GM19193 (cell line): ENCODE measurements around the gene RARRES2.

Experiments used
- POLR2A ChIP-seq: IDR thresholded peaks from 4 replicates; pipeline ENCODE4 v1.6.1; 2011; ENCODE audit not compliant: insufficient read depth, insufficient read length; ENCODE audit errors: extremely low read depth

RARRES2 gene

DNA sequence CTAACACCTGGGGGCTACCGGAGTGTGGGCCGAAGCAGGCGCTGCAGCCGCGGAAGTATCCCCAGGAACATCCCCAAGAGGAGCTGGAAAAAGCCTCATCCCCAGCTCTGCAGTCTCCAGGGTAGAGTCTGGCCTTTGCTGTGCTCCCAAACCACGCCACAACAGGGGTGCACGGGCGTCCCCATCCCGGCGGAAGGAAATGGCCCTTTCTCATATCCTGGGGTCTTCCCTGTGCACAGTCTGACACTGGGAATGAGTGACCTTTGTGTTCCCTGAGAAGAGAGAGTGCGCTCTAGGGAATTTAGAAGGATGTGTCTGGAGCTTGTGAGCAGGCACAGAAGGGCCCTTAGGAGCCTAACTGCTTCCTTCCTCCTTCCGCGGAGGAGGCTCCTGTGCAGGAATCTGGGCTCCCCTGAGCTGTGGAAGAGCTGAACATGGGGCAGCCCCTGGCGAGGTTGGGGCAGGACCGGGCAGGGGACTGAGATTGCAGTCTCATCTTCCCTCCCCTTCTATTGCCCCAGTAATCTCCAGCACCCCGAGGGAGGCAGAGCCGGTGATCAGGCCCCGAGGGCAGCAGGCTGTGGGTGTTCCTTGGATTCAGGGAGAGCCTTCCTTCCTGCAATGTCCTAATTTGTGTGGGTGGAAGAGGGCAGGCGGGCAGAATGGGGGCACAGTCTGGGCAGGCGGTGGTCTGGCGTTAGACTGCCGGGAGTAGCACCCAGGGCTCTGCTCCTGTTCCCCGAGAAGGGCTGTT lies 28.5 kb upstream of the RARRES2 start:
- TF ChIP-seq POLR2A, result no peak

DNA sequence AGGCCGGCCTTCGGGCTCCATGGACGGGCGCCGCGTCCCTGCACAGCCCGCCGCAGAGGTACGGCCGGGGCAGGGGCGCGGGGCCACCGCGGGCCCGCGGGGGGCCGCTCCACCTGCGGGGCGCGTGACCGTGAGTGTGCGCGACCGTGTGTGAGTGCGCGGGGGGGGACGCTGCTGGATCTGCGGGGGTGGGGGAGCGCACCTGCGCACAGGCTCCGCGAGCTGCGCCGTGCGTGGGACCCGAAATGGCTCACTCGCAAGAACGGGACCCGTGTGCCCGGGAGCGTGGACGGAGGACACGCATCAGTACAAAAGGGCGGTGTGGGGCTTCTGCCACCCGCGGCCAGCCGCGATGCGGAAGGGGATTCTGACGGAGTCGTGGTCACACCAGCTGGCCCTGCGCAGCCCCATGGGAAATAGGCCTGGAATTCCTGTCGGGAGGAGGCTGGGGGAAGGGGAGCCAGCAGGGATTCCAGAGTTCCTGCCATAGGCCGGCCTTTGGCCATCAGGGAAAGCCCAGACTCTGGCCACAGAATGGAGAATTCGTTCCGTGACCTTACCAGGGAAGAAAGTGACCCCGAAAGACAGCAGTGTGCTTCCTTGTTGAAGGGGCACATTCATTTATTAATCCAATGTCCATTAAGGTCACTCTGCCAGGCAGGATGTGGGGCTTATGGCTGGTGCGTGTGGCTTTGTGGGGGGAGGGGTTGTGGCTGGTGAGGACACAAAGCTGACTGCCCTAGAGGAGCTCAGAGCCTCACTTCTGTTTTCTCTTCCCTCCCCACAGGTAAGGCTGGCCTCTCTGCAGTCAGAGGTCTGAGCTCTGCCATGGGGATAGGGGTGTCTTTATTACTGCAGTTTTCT lies 27.7 kb upstream of the RARRES2 start:
- peak; percentile 60 for TF ChIP-seq POLR2A

DNA sequence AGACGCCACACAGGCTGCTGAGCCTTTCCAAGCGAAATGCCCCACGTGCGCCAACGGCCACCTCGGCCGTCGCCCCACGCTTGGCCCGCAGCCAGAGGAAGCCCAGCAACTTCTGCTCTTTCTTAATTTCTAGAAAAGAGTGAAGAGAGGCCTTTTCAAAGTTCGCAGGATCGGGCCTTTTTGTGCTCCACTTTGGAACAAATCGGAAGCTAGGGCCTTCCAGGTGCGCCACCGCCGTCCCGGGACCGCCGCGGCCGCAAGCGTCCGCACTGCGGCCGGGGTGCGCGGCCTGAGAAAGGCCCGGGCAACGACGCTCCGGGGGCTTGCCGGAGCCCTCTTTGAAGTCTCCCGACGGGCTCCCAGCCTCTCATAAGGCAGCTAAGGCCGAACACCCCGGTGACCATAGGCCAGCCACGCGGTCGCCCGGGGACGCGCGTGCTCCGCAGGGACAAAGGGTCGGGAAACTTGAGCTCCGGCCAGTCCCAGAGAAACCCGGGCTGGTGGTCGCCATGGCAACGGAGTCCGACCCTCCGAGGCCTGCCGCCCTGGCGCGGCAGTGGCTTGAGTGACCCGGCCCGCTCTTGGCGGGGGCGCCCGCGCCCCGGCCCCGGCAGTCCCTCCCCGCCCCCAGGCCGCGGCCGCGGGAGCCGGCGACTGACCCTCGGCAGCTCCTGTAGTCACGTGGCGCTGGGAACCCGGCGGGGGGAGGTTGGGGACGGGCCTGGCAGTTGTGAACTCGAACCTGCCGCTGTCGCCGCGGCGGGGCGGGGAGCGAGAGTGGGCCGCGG lies 26.9 kb upstream of the RARRES2 start, which contains the start of gene REPIN1:
TSS of gene REPIN1 (plus strand) at position 727 of the 788 bp plus-strand sequence. CDS start 890 bp downstream, outside the sequence.
- peak; percentile 75 for TF ChIP-seq POLR2A

DNA sequence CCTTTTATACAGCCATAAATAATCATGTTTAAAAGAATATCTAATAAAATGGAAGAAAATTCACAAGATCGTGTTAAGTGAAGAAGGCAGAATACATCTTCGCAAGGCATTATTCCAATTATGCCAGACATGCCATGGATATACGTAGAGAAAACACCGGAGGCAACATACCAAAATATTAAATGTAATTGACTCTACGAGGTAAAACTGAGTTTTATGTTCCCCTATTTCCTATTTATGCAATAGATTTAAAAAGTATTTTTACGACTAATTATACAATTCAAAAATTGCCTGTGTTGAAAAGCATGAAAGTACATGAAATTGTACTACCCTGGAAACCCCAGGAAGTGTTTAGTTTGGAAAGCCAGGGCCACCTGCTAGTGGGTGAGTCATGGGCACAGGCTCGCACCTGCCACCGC lies 26.3 kb upstream of the RARRES2 start:
- TF ChIP-seq POLR2A, result no peak

DNA sequence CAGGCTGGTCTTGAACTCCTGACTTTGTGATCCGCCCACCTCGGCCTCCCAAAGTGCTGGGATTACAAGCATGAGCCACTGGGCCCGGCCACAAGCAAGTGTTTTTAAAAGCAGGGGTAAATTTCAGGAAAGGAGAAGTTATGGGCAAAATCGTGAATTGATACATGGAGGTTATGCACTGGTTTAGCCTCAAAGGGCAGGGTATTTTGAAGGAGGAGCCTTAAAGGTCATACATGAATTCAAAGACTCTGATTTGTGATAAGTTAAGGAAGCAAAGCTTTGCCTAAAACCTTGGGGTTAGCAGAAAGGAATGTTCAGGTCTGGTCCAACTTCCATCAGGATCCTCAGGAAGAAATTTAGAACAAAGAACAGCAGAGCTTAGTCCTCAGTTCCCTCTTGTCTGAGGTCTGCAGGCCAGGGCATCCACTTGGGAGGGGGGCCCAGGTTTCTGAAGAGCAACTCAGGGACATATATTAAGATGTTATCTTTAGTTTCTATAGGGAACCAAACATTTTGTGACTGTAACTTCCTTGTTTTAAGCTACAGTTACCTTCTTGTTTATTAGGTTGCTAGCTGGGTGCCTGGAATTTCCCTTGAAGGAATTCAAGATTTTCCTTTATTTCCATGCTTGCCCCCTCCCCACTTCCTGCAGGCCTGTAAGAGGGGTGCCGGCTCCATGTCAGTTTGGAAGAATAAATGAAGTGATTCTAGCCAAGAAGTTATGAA lies 24.4 kb upstream of the RARRES2 start:
- TF ChIP-seq POLR2A, result no peak

DNA sequence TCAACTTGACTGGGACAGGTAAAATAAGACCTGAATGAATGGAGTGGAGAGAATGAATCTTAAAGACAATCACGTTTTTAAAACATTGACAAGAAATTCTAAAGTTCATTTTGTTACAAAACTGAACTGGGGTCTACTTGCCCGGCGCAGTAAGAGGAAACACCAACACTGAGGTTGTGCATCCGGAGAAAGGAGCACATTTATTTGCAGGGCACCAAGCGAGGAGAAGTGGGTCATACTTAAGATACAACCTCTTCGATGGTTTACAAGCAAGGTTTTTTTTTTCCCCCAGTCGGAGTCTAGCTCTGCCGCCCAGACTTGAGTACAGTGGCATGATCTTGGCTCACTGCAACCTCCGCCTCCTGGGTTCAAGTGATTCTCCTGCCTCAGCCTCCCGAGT lies 23.8 kb upstream of the RARRES2 start:
- TF ChIP-seq POLR2A, result no peak

DNA sequence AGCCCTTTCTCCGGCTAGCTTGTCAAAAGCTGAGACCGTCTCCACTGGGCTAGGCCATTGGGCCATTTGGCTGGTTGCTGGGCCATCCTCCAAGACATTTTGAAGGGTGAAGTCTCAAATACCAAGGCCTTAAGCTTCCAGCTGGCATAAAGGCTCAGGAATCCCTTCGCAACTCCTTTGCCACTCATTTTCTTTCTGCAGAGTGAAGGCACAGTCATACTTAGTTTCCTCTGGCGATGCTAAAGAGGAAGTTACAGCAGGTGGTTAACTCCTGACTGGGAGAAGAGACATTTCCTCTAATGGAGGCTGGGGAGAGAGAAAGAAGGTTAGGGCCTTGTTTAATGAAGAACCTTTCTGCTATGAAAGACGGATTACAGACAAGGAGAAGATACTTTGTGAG lies 22.4 kb upstream of the RARRES2 start:
- TF ChIP-seq POLR2A, result no peak

DNA sequence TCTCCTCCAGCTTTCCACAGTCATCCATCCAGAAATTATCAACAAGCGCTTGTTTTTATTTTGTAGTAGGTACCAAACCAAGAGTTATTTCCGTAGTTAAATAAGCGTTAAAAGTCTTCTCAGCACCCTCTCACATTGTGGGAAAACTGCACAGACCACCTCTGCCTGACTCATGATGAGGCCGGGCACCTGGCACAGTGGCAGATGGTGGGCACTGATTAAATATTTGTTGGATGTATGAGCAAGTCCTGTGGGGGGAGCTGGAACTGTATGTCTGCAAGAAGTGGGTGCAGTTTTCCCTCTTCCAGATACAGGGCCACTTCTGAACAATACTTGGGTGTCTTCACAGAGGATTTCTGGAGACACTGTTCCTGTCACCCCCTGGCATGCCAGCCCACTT lies 21.9 kb upstream of the RARRES2 start:
- TF ChIP-seq POLR2A, result no peak

DNA sequence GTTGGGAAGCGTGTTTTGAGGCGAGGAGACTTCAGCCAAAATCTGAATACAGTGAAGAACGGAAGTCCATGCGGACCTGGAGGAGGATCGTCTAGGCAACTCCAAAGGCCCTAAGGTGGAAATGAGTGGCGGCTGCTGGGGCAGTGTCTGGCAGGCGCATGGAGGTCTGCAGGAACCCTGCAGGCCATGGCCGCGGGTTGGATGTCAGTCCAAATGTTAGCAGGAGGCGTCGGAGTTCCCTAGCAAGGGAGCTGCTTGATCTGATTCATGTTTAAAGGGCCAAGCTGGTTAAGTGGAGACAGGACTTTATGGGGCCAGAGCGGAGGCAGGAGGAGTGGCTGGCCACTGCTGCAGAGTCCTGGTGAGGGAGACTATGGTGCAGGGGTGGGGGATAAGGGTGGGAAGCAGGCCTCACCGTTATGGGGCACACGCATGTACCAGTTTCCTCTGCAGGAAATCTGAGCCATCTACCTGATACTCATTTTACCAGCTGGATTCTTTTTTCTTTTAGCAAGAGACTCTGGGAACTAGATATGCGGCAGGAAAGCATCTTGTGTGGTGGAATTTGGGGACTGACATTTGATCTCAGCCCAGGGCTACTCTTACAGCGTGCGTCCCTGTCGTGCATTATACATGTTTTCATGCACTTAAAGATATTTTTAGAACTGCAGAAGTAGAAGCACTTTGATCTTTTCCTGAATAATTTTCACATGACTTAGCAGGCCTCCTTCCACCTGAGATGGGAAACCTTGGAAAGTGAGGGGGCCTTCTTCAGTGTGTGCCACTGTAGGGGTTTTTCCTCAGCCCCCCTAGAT lies 20.6 kb upstream of the RARRES2 start:
- no peak for TF ChIP-seq POLR2A

DNA sequence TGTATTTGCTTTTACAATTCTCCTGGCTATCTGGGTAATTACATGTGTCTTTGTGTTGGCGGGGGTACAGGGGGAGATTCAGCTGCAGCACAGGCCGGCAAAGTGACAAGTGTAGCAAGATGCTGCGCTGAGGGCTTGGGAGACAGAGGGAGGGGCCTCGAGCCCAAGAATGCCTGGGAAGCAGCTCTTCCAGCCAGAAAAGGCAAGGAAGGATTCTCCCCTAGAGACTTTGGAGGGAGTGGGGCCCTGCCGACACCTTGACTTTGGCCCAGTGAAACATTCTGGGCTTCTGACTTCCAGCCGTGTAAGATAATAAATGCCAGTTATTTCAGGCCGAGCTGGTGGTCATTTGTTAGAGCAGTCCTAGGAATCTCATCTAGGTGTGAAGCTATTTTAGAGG lies 20.0 kb upstream of the RARRES2 start:
- no peak for TF ChIP-seq POLR2A

DNA sequence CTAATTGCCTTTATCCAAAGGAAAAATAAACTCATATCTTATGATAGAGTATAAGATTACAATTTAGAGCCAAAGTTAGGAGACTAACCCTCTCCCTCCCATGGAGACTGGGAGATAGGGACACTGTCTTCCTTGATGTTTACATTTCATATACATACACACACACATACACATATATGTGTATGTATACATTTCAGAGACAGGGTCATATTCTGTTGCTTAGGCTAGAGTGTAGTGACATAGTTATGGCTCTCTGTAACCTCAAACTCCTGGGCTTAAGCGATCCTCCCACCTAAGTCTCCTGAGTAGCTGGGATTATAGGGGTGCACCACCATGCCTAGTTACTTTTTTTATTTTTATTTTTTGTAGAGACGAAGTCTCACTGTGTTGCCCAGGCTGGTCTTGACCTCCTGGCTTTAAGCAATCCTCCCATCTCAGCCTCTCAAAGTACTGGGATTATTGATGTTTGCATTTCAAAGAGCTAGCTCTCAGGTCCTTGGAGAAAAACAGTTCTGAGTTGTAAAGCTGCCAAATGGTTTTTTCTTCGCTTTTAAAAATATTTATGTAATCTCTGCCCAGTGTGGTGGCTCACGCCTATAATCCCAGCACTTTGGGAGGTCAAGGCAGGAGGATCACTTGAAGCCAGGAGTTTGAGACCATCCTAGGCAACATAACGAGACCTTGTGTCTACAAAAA lies 19.1 kb upstream of the RARRES2 start:
- TF ChIP-seq POLR2A, result no peak

DNA sequence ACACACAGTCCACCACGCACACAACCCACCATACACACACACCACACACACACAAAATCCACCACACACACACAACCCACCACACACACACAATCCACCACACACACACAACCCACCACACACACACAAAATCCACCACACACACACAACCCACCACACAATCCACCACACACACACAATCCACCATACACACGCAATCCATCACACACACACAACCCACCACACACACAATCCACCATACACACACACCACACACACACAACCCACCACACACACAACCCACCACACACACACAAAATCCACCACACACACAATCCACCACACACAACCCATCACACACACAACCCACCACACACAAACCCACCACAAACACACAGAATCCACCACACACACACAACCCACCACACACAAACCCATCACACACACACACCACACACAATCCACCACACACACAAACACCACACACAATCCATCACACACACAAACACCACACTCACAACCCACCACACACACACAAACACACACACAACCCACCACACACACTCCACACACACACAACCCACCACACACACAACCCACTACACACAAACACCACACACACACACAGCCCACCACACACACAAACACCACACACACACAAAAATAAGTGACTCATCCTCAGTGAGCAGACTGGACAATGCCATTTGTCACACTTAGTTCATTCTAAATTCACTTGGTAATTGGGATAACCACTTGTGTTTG lies 18.4 kb upstream of the RARRES2 start:
- no peak for TF ChIP-seq POLR2A
